ENCODE data around the gene NAA38.

The NAA38 gene

GRCh38 chr17:7823581-7824001, 33.8 kb downstream of the NAA38 start:
- DNase-seq (ENCODE audit: low read depth) = no peak

GRCh38 chr17:7822126-7822525, 35.2 kb downstream of the NAA38 start:
- DNase-seq (ENCODE audit: low read depth) = no peak

GRCh38 chr17:7820231-7820630, 37.1 kb downstream of the NAA38 start:
- DNase-seq (ENCODE audit: low read depth) = no peak

DNA sequence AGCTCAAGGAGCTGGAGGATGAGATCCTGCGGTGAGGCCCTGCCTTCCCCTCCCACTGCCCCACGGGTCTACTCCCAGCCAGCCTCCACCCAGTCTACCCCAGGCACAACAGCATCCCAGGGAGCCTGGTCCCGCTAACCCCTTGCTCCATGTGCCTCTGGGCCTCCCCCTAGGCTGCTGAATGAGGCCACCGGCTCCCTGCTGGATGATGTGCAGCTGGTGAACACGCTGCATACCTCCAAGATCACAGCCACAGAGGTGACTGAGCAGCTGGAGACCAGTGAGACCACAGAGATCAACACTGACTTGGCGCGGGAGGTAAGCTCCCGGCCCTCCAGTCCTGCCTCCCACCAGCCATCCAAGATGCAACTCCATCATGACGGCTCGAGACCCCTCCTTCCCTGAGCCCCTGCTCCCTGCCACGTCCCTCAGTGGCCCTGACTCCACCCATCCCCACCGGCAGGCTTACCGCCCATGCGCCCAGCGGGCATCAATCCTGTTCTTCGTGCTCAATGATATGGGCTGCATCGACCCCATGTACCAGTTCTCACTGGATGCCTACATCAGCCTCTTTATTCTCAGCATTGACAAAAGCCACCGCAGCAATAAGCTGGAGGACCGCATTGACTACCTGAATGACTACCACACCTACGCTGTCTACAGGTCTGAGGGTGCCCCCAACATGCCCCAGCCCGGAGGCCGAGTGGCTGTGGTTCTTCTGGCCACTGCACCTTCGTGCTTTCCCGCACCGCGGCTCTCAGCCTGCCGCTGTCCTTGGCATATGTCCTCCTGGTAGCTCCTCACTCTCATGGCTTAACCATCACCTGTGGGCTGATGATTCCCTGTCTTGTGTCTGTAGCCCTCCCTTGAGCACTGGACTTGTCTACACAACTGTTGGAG, 38.4 kb downstream of the NAA38 start:
- DNase-seq (ENCODE audit: low read depth) = no peak

DNA sequence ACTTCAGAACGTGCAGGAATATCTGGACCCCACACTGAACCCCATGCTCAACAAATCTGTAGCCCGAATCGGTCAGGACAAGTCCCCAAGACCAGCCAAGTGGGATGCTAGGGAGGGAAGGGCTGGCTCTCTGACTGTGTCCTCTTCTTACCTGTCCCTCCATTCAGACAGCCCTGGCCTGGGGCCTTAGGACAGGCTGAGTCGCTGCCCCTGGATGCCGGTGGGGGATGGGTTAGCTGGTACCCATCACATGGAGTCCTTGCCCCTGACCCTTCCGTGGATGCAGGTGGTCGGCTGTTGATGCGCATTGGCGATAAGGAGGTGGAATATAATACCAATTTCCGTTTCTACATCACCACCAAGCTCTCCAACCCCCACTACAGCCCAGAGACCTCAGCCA, 39.3 kb downstream of the NAA38 start:
- DNase-seq (ENCODE audit: low read depth) = no peak

DNA sequence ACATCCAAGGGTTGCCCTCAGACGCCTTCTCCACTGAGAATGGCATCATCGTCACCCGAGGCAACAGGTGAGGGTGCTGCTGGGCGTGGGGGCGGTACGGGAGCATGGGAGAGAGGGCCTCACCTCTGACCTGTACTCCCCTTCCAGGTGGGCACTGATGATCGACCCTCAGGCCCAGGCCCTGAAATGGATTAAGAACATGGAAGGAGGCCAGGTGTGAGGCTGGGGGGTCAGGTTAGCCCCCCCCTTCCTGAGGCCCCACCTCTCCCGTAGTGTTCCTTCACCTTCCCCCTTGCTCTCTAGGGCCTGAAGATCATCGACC, 39.8 kb downstream of the NAA38 start:
- no peak for DNase-seq (ENCODE audit: low read depth)

DNA sequence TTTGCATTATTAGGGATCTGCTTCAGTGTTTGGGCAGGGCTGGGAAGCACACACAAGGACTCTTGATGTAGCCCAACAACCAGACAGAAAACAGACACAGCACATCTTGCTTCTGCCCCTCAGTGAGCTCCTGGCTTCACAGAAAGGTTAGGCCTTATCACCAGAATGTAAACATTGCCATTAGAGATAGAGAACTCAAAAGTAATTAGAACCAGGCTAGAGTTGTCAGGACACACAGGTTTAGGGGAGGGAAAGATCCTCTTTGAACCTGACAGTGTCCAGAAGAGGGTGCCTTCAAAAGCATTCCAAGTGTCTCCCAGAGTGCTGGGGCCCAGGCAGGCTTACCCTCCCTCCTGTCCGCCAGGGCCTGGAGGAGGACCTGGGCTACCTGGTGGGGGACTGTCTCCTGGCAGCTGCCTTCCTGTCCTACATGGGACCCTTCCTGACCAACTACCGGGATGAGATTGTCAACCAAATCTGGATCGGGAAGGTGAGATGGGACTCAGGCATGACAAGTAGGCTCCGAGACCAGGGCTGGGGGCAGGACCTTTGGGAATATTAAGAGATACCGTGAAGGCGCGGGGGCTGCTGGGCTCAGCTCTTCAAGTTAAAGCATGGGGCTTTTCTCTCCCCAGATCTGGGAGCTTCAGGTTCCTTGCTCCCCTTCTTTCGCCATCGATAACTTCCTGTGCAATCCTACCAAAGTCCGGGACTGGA, 40.3 kb downstream of the NAA38 start:
- no peak for DNase-seq (ENCODE audit: low read depth)

- no peak for DNase-seq (ENCODE audit: low read depth)
These were observed 42.4 kb downstream of the NAA38 start for GRCh38 chr17:7814969-7815368.

- no peak for DNase-seq (ENCODE audit: low read depth)
These were observed 46.1 kb downstream of the NAA38 start for GRCh38 chr17:7811251-7811650.

DNA sequence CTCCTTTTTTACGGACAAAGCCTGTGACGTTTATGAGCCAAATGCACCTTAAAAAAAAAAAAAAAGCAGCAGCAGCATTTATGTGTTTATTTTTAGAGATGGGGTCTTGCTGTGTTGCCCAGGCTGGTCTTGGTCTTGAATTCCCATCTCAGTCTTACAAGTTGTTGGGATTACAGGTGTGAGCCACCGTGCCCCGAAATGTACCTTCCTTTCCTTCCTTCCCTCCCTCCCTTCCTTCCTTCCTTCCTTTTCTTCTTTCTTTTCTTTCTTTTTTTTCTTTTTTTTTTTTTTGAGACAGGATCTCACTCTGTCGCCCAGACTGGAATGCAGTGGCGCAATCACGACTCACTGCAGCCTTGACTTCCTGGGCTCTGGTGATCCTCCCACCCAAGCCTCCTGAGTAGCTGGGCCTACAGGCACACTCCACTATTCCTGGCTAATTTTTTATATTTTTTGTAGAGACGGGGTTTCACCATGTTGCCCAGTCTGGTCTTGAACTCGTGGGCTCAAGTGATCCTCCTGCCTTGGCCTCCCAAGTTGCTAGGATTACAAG, 47.5 kb downstream of the NAA38 start:
- peak; percentile 54 for DNase-seq (ENCODE audit: low read depth)

DNA sequence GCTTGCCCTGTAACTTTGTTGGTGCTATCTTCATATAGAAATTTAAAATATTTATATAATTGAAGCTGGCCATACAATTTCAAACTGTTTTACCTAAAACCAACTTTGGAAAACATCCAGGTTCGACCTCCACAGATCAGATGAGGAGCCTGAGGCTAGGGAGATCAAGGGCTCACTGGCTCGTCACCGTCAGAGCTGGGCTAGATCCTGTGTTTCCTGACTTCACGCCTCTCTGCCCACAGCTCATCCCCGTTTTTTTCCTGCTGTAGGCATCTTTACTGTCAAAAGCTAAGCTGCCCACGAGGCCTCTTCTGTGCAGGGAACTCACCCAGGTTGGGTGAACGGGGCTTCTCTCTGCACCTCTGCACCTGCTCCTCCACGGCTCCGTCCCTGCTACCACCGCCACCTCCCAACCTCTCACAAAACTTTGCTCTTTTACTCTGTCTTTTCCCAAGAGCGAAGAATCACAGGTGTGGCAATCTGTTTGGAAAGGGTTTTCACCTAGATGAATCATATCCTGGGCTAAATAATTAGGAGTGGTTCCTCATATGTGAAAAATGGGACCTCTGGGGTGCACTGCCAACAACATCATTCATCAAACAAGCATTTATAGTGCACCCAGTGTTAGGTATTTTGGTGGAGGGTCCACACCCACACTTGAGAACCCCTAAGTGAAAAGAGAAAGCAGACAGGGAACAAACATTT, 48.1 kb downstream of the NAA38 start:
- DNase-seq (ENCODE audit: low read depth) = no peak

DNA sequence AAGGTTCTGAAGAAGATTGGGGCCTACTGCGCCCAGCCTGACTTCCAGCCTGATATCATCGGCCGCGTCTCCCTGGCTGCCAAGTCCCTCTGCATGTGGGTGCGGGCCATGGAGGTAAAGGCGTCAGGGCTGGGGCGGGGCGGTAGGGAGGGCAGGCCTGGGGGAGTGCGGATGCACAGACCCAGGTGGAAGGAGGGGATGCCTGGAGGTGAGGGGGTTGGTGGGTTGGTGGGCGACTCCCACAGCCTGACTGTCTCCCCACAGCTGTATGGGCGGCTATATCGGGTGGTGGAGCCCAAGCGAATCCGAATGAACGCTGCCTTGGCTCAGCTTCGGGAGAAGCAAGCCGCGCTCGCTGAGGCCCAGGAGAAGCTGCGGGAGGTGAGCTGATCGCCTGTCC, 50.2 kb downstream of the NAA38 start:
- no peak for DNase-seq (ENCODE audit: low read depth)

All from ELR (cell line).